Right lobe of liver (tissue), 4 donors: ENCODE measurements around the gene ADRM1.

Experiments used
- POLR2A ChIP-seq: fragments of 450-650 bp; IDR thresholded peaks from one replicate; pipeline ENCODE4 v1.6.1; 2017; ENCODE audit warnings: antibody characterized with exemption, mild to moderate bottlenecking
- TF ChIP-seq, protein P1 (sequence below), 4 donors: fragments of 200-600 bp in 3 of 4; fragments of 450-650 bp in 1 of 4; IDR thresholded peaks; one replicate each; pipeline versions ENCODE4 v1.5.1 to v1.8.0; 2016 to 2022; ENCODE audit warnings: antibody characterized with exemption in 4 of 4, mild to moderate bottlenecking in 2 of 4
- donor health status: DM: no; HTN: no; CAD: no.
- donor health status: DM: no; HTN: no; CAD: no.
- donor health status: DM: no; HTN: yes; CAD: no.

DNA sequence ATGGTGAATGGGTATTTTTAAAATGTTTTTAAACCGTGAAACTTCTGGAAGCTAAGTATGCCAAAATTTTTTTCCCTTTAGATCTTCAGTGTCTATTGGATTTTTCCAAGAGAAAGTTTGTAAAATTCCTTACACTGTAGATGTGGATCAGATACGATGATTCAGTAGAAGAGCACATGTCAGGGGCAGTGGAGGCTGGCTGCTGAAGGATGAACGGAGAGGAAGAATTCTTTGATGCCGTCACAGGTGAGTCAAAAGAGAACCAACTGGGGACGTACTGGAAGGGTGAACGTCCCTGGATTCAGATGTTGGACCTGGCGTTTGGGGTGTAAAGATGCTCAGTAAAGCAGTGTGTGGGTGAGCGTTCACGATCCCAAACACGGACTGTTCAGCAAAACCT, 46.8 kb upstream of the ADRM1 start:
- TF ChIP-seq, protein P1, sequence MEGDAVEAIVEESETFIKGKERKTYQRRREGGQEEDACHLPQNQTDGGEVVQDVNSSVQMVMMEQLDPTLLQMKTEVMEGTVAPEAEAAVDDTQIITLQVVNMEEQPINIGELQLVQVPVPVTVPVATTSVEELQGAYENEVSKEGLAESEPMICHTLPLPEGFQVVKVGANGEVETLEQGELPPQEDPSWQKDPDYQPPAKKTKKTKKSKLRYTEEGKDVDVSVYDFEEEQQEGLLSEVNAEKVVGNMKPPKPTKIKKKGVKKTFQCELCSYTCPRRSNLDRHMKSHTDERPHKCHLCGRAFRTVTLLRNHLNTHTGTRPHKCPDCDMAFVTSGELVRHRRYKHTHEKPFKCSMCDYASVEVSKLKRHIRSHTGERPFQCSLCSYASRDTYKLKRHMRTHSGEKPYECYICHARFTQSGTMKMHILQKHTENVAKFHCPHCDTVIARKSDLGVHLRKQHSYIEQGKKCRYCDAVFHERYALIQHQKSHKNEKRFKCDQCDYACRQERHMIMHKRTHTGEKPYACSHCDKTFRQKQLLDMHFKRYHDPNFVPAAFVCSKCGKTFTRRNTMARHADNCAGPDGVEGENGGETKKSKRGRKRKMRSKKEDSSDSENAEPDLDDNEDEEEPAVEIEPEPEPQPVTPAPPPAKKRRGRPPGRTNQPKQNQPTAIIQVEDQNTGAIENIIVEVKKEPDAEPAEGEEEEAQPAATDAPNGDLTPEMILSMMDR (IDR thresholded peaks at IDR 0.05), result no peak
- TF ChIP-seq POLR2A, result no peak
